Measurements from ENCODE around the gene KRTAP27-1.

GRCh38 chr21:30332681-30333080, 4.8 kb downstream of the KRTAP27-1 start:
- no peak for TF ChIP-seq CTCF (IDR thresholded peaks at IDR 0.05)
- TF ChIP-seq POLR2A (IDR thresholded peaks at IDR 0.05): no peak
- no peak for TF ChIP-seq POLR2AphosphoS5 (IDR thresholded peaks at IDR 0.05)
